ENCODE data around the gene ZNF664.

Gene ZNF664

GRCh38 chr12:124018539-124018938, 45.5 kb downstream of the ZNF664 start:
- no peaks in the 10 kb centered on the region for H3K27me3 ChIP-seq (ENCODE audit: control insufficient read depth in 2 of 2, insufficient read depth in 2 of 2, low read length in 2 of 2)
- no peak overlapping the region for H3K4me3 ChIP-seq (ENCODE audit: low read length in 2 of 2)
- H3K36me3 ChIP-seq (ENCODE audit: control insufficient read depth in 2 of 2, insufficient read depth in 2 of 2, low read length in 2 of 2): peaks cover 0 to 8% of the 10 kb centered on the region in 2 donors
- no peaks in the 10 kb centered on the region for H3K9me3 ChIP-seq (ENCODE audit: control insufficient read depth in 2 of 2, low read length in 2 of 2)
- no peak overlapping the region for H3K9ac ChIP-seq (ENCODE audit: low read depth in 1 of 2, low read length in 2 of 2)
- no peaks in the 10 kb centered on the region for H3K4me1 ChIP-seq (ENCODE audit: control insufficient read depth in 2 of 2, insufficient read depth in 2 of 2, low read length in 2 of 2)
- H3K27ac ChIP-seq (ENCODE audit: low read depth in 2 of 2, low read length in 2 of 2): no peak overlapping the region

- Histone ChIP-seq H3K27ac (ENCODE audit: low read depth in 2 of 2, low read length in 2 of 2) (no peak overlapping the region), H3K9me3 (ENCODE audit: control insufficient read depth in 2 of 2, low read length in 2 of 2) (no peaks in the 10 kb centered on the region), H3K4me1 (ENCODE audit: control insufficient read depth in 2 of 2, insufficient read depth in 2 of 2, low read length in 2 of 2) (no peaks in the 10 kb centered on the region)
These were observed 46.1 kb downstream of the ZNF664 start for GRCh38 chr12:124019115-124019514.

GRCh38 chr12:124020514-124020949, 47.5 kb downstream of the ZNF664 start:
- no peaks in the 10 kb centered on the region for H3K27me3 ChIP-seq (ENCODE audit: control insufficient read depth in 2 of 2, insufficient read depth in 2 of 2, low read length in 2 of 2)
- H3K4me1 ChIP-seq (ENCODE audit: control insufficient read depth in 2 of 2, insufficient read depth in 2 of 2, low read length in 2 of 2): no peaks in the 10 kb centered on the region
- no peaks in the 10 kb centered on the region for H3K9me3 ChIP-seq (ENCODE audit: control insufficient read depth in 2 of 2, low read length in 2 of 2)
- no peaks in the 10 kb centered on the region for H3K36me3 ChIP-seq (ENCODE audit: control insufficient read depth in 2 of 2, insufficient read depth in 2 of 2, low read length in 2 of 2)
- no peak overlapping the region for H3K27ac ChIP-seq (ENCODE audit: low read depth in 2 of 2, low read length in 2 of 2)
- H3K9ac ChIP-seq (ENCODE audit: low read depth in 1 of 2, low read length in 2 of 2): no peak overlapping the region
- no peak overlapping the region for H3K4me3 ChIP-seq (ENCODE audit: low read length in 2 of 2)

More at GRCh38 chr12:124019115-124019514, 46.1 kb downstream of the ZNF664 start:
- no peak overlapping the region for H3K4me3 ChIP-seq (ENCODE audit: low read length in 2 of 2)
- no peaks in the 10 kb centered on the region for H3K27me3 ChIP-seq (ENCODE audit: control insufficient read depth in 2 of 2, insufficient read depth in 2 of 2, low read length in 2 of 2)
- H3K36me3 ChIP-seq (ENCODE audit: control insufficient read depth in 2 of 2, insufficient read depth in 2 of 2, low read length in 2 of 2): peaks cover 0 to 4% of the 10 kb centered on the region in 2 donors
- H3K9ac ChIP-seq (ENCODE audit: low read depth in 1 of 2, low read length in 2 of 2): no peak overlapping the region

DNA sequence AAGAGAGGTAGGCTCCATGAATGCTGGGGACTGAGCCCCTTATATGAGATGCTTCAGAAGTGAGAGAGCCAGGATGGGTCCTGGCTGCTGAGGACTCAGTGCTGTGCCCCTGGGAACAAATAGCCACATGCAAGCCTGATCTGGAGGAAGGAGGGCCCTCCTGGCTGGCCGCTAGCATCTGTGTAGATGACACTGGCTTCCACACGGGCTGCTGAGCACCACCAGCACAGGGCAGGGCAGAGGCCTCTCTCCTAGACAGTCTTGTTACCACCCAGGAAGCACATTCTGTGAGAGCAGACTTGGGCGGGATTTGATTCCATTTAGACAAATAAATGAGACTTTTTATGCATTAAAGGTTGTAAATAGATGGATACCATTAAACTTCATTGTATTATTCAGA, 48.0 kb downstream of the ZNF664 start:
- Histone ChIP-seq H3K4me3 (ENCODE audit: low read length in 2 of 2) (no peak overlapping the region), H3K27ac (ENCODE audit: low read depth in 2 of 2, low read length in 2 of 2) (no peak overlapping the region), H3K27me3 (ENCODE audit: control insufficient read depth in 2 of 2, insufficient read depth in 2 of 2, low read length in 2 of 2) (no peaks in the 10 kb centered on the region), H3K4me1 (ENCODE audit: control insufficient read depth in 2 of 2, insufficient read depth in 2 of 2, low read length in 2 of 2) (no peaks in the 10 kb centered on the region), H3K9me3 (ENCODE audit: control insufficient read depth in 2 of 2, low read length in 2 of 2) (no peaks in the 10 kb centered on the region), H3K9ac (ENCODE audit: low read depth in 1 of 2, low read length in 2 of 2) (no peak overlapping the region), H3K36me3 (ENCODE audit: control insufficient read depth in 2 of 2, insufficient read depth in 2 of 2, low read length in 2 of 2) (no peaks in the 10 kb centered on the region)

- no peaks in the 10 kb centered on the region for H3K9me3 ChIP-seq (ENCODE audit: control insufficient read depth in 2 of 2, low read length in 2 of 2)
- no peak overlapping the region for H3K27ac ChIP-seq (ENCODE audit: low read depth in 2 of 2, low read length in 2 of 2)
- no peaks in the 10 kb centered on the region for H3K27me3 ChIP-seq (ENCODE audit: control insufficient read depth in 2 of 2, insufficient read depth in 2 of 2, low read length in 2 of 2)
- no peak overlapping the region for H3K9ac ChIP-seq (ENCODE audit: low read depth in 1 of 2, low read length in 2 of 2)
- no peaks in the 10 kb centered on the region for H3K4me1 ChIP-seq (ENCODE audit: control insufficient read depth in 2 of 2, insufficient read depth in 2 of 2, low read length in 2 of 2)
- H3K4me3 ChIP-seq (ENCODE audit: low read length in 2 of 2): no peak overlapping the region
- H3K36me3 ChIP-seq (ENCODE audit: control insufficient read depth in 2 of 2, insufficient read depth in 2 of 2, low read length in 2 of 2): no peaks in the 10 kb centered on the region
These were observed 49.1 kb downstream of the ZNF664 start for GRCh38 chr12:124022161-124022560.

DNA sequence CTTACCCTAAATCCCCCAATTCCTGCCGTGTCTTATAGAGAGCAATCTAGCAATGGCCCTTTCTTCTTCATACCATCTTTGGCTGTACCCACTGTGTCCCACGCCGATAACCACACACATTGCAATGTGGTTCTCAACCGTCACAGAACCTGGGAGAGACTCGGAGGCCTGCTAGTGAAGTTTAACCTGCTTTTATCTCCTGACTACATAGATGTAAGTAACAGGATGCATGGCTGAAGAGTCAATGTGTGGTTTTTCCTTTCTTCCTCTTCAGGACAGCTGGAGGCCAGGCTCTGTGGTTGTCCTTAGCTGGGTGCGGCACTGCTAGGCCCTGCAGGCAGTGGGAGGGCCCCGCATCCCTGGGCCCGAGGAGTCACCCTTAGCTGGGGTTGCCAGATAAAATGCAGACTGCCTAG, 51.3 kb downstream of the ZNF664 start:
- Histone ChIP-seq H3K9me3 (ENCODE audit: control insufficient read depth in 2 of 2, low read length in 2 of 2) (no peaks in the 10 kb centered on the region), H3K4me1 (ENCODE audit: control insufficient read depth in 2 of 2, insufficient read depth in 2 of 2, low read length in 2 of 2) (no peaks in the 10 kb centered on the region), H3K4me3 (ENCODE audit: low read length in 2 of 2) (no peak overlapping the region), H3K9ac (ENCODE audit: low read depth in 1 of 2, low read length in 2 of 2) (no peak overlapping the region), H3K27me3 (ENCODE audit: control insufficient read depth in 2 of 2, insufficient read depth in 2 of 2, low read length in 2 of 2) (no peaks in the 10 kb centered on the region), H3K36me3 (ENCODE audit: control insufficient read depth in 2 of 2, insufficient read depth in 2 of 2, low read length in 2 of 2) (no peaks in the 10 kb centered on the region), H3K27ac (ENCODE audit: low read depth in 2 of 2, low read length in 2 of 2) (no peak overlapping the region)

DNA sequence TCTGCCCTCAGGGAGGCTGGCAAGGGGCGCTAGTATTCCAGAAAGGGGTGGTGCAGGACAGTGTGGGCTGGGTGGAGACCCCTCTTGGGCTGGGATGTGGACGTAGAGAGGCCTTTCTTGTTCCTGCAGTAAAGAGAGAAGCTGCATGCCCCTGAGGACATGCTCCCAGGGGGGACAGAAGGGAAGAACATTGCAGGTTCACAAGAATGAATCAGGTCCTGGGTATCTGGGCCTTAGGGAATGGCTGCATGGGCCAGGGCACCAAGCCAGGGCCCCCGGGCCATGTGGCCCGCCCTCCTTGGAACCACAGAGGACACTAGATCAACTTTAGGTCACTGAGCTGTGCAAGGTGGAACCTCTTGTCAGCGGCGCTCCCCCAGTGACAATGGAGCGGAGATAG, 51.8 kb downstream of the ZNF664 start:
- Histone ChIP-seq H3K9ac (ENCODE audit: low read depth in 1 of 2, low read length in 2 of 2) (no peak overlapping the region), H3K27ac (ENCODE audit: low read depth in 2 of 2, low read length in 2 of 2) (no peak overlapping the region), H3K4me1 (ENCODE audit: control insufficient read depth in 2 of 2, insufficient read depth in 2 of 2, low read length in 2 of 2) (no peaks in the 10 kb centered on the region), H3K36me3 (ENCODE audit: control insufficient read depth in 2 of 2, insufficient read depth in 2 of 2, low read length in 2 of 2) (no peaks in the 10 kb centered on the region), H3K27me3 (ENCODE audit: control insufficient read depth in 2 of 2, insufficient read depth in 2 of 2, low read length in 2 of 2) (no peaks in the 10 kb centered on the region), H3K4me3 (ENCODE audit: low read length in 2 of 2) (no peak overlapping the region), H3K9me3 (ENCODE audit: control insufficient read depth in 2 of 2, low read length in 2 of 2) (no peaks in the 10 kb centered on the region)

- Histone ChIP-seq H3K9ac (ENCODE audit: low read depth in 1 of 2, low read length in 2 of 2) (no peak overlapping the region), H3K36me3 (ENCODE audit: control insufficient read depth in 2 of 2, insufficient read depth in 2 of 2, low read length in 2 of 2) (no peaks in the 10 kb centered on the region), H3K27ac (ENCODE audit: low read depth in 2 of 2, low read length in 2 of 2) (no peak overlapping the region), H3K27me3 (ENCODE audit: control insufficient read depth in 2 of 2, insufficient read depth in 2 of 2, low read length in 2 of 2) (no peaks in the 10 kb centered on the region), H3K4me3 (ENCODE audit: low read length in 2 of 2) (no peak overlapping the region), H3K9me3 (ENCODE audit: control insufficient read depth in 2 of 2, low read length in 2 of 2) (no peaks in the 10 kb centered on the region), H3K4me1 (ENCODE audit: control insufficient read depth in 2 of 2, insufficient read depth in 2 of 2, low read length in 2 of 2) (no peaks in the 10 kb centered on the region)
These were observed 52.6 kb downstream of the ZNF664 start for GRCh38 chr12:124025661-124026060.

DNA sequence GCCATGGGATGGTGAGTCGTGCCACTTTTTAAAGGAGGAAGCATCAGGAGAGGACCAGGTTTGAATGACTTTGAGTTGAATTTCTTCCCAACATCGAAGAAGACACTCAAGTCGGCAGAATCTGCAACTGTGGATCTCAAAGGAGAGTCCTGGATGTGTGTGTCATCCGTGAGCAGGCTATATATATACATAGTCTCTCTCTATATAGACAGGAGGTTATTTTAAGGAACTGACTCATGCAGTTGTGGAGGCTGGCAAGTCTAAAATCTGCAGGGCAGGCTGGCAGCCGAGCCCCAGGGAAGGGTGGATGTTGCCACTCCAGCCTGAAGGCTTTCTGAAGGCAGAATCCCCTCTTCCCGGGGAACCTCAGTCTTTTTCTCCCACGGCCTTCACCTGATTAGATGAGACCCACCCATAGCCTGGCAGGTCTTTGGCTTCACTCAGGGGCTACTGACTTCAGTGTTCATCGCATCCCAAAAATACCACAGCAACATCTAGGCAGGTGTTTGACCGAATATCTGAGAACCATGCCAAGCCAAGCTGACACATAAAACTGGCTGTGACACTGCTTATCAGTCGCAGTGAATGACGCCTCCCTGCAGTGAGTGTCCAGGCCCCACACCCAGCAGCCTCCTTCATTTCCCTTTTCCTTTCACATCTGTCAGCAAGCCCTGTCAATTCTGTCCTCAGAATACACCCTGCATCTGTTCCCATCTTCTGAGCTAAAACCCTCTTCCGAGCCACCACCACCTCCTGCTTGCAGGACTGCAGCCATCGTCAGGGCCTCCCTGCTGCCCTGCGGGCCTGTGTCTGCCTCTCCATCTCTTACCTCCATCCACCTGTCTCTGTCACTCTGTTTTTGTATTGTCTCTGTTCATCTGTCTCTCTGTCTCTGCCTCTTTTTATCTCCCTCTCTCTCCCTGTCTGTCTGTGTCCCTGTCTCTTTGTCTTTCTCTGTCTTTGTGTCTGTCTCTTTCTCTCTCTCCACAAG, 54.0 kb downstream of the ZNF664 start:
- H3K36me3 ChIP-seq (ENCODE audit: control insufficient read depth in 2 of 2, insufficient read depth in 2 of 2, low read length in 2 of 2): no peaks in the 10 kb centered on the region
- no peaks in the 10 kb centered on the region for H3K27me3 ChIP-seq (ENCODE audit: control insufficient read depth in 2 of 2, insufficient read depth in 2 of 2, low read length in 2 of 2)
- no peaks in the 10 kb centered on the region for H3K4me1 ChIP-seq (ENCODE audit: control insufficient read depth in 2 of 2, insufficient read depth in 2 of 2, low read length in 2 of 2)
- H3K9me3 ChIP-seq (ENCODE audit: control insufficient read depth in 2 of 2, low read length in 2 of 2): no peaks in the 10 kb centered on the region
- H3K9ac ChIP-seq (ENCODE audit: low read depth in 1 of 2, low read length in 2 of 2): no peak overlapping the region
- H3K27ac ChIP-seq (ENCODE audit: low read depth in 2 of 2, low read length in 2 of 2): no peak overlapping the region
- no peak overlapping the region for H3K4me3 ChIP-seq (ENCODE audit: low read length in 2 of 2)

DNA sequence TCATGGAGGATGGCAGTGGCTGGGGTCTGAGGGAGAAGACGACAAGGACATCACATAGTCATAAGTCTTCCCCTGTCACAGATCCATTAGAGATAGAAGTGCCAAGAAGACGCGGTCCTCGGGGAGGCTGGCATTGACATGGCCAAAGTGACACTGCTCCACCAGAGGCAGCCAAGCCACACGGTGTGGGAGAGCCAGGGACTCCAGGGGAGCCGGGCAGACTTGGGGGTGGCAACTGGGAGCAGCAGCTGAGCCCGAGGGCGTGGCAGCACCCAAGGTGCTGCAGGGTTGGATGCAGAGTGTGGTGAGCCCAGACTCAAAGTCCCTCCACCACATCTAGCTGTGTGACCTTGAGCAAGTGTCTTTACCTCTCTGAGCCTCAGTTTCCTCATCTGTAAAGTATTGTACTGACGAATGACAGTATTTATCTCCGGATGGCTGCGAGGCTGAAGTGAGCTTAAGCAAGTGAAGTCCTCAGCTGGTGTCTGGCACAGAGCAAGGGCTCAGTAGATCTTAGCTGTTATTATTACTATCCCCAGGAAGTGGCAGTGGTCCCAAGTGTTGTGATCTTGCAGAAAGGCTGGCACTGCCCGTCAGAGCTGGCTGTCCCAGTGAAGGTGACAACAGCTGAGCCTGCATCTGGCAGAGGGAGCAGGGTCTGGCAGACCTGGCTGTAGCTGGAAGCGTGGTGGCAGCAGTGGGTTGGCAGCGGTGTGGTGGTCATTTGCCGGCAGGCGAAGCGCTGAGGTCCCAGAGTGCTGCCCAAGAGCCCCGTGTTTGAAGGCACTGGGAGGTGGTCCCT, 54.9 kb downstream of the ZNF664 start:
- Histone ChIP-seq H3K4me3 (ENCODE audit: low read length in 2 of 2) (no peak overlapping the region), H3K9me3 (ENCODE audit: control insufficient read depth in 2 of 2, low read length in 2 of 2) (no peaks in the 10 kb centered on the region), H3K9ac (ENCODE audit: low read depth in 1 of 2, low read length in 2 of 2) (no peak overlapping the region), H3K27ac (ENCODE audit: low read depth in 2 of 2, low read length in 2 of 2) (no peak overlapping the region), H3K4me1 (ENCODE audit: control insufficient read depth in 2 of 2, insufficient read depth in 2 of 2, low read length in 2 of 2) (no peaks in the 10 kb centered on the region), H3K27me3 (ENCODE audit: control insufficient read depth in 2 of 2, insufficient read depth in 2 of 2, low read length in 2 of 2) (no peaks in the 10 kb centered on the region), H3K36me3 (ENCODE audit: control insufficient read depth in 2 of 2, insufficient read depth in 2 of 2, low read length in 2 of 2) (no peaks in the 10 kb centered on the region)

All from mucosa of rectum (tissue), 2 donors.